Umbilical cord (tissue), 2 donors: ENCODE data around the gene ASTN2. TPM values are rescaled to one million over a fixed set of nuclear protein-coding genes. Genes with fewer than 3 reads are reported as not detected.
A peak's percentile ranks its signal among the peaks of the same experiment; 100 is the strongest.

Experiments used
- DNase-seq: peaks from one replicate; pipeline ENCODE4 v3.0.0-alpha.2; 2015; ENCODE audit warnings: low spot score
- total RNA-seq: library from RNA; depleted of rRNA; stranded (reverse); fragments of >200 nt; gene quantifications from one replicate; pipeline ENCODE4 v1.2.3, GENCODE V29; 2014; ENCODE audit warnings: low replicate concordance; ENCODE audit not compliant: insufficient read depth

Gene ASTN2
- total RNA-seq, 1 donor from 2014 or later: 7.0 TPM

- no peak for DNase-seq
Observed at GRCh38 chr9:116574027-116574679, 840.7 kb downstream of the ASTN2 start.

GRCh38 chr9:116572095-116572748 lies 842.6 kb downstream of the ASTN2 start:
- DNase-seq: peak; percentile 93

- DNase-seq: no peak
Observed at GRCh38 chr9:116569111-116569510, 845.7 kb downstream of the ASTN2 start.

GRCh38 chr9:116566677-116567488 lies 848.0 kb downstream of the ASTN2 start:
- no peak for DNase-seq

- no peak for DNase-seq
Observed at GRCh38 chr9:116565986-116566385, 848.9 kb downstream of the ASTN2 start.

GRCh38 chr9:116564266-116564793 lies 850.5 kb downstream of the ASTN2 start:
- no peak for DNase-seq

- DNase-seq: no peak
Observed at GRCh38 chr9:116558818-116559540, 855.9 kb downstream of the ASTN2 start.

GRCh38 chr9:116558035-116558434 lies 856.8 kb downstream of the ASTN2 start:
- DNase-seq: no peak

GRCh38 chr9:116555556-116556155 lies 859.2 kb downstream of the ASTN2 start:
- DNase-seq: no peak

GRCh38 chr9:116555119-116555518 lies 859.7 kb downstream of the ASTN2 start:
- peak; percentile 73 for DNase-seq

- DNase-seq: peak; percentile 60
Observed at GRCh38 chr9:116550696-116551436, 864.0 kb downstream of the ASTN2 start.

- DNase-seq: no peak
Observed at GRCh38 chr9:116549786-116550660, 864.8 kb downstream of the ASTN2 start.

- DNase-seq: peak; percentile 89
Observed at GRCh38 chr9:116549061-116549664, 865.7 kb downstream of the ASTN2 start.

- DNase-seq: no peak
Observed at GRCh38 chr9:116547729-116548426, 867.0 kb downstream of the ASTN2 start.

GRCh38 chr9:116546711-116547581 lies 867.9 kb downstream of the ASTN2 start:
- no peak for DNase-seq

GRCh38 chr9:116544896-116545295 lies 870.0 kb downstream of the ASTN2 start:
- DNase-seq: no peak

GRCh38 chr9:116543731-116544400 lies 871.0 kb downstream of the ASTN2 start:
- no peak for DNase-seq
